VCaP (cell line): Measurements from ENCODE around the gene ABI3BP.

ENCODE experiments used
- H3K27ac ChIP-seq: fragments of 450-650 bp; 2 replicates; pipeline ENCODE4 v1.5.1; 2017
- TF ChIP-seq, protein P1 (sequence below): fragments of 450-650 bp; conservative IDR thresholded peaks from 2 replicates; pipeline ENCODE4 v1.5.1; 2017; ENCODE audit warnings: mild to moderate bottlenecking, moderate library complexity

ABI3BP gene

DNA sequence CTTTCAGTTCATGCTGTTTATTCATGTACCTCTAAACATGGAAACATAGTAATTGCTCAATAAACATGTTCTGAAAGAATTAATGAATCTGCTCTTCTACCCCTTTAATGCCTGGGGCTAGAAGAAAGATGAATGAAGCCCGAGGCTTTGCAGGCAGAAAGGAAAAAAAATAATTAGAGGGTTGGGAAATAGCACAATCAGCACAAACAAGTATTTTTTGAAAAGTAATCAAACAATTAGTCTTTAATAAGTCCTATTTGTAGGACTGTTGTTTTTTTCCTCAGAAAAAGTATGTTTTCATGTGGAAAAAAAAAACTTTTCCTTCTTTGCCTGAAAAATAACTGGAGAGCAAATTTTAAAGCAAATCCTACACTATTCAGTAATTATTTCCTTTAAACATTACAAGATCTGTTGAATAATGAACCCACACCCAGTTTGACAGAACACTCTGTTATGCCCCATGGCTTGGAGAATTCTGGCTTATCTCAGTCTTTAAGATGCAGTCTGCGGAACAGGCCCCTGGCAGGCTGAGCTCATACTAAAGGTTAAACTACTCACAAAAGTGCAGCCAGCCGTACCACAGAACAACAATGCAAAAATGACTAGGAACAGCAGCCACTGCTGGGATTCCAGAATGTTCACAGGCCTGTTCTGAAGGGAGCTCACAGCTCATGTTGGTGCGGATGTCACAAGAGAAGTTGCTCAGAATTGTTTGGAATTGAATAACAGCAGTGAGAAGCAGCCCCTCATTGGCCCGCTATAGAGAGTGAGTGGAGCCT is 79.2 kb downstream of the ABI3BP start:
- no peak overlapping the region for H3K27ac ChIP-seq

DNA sequence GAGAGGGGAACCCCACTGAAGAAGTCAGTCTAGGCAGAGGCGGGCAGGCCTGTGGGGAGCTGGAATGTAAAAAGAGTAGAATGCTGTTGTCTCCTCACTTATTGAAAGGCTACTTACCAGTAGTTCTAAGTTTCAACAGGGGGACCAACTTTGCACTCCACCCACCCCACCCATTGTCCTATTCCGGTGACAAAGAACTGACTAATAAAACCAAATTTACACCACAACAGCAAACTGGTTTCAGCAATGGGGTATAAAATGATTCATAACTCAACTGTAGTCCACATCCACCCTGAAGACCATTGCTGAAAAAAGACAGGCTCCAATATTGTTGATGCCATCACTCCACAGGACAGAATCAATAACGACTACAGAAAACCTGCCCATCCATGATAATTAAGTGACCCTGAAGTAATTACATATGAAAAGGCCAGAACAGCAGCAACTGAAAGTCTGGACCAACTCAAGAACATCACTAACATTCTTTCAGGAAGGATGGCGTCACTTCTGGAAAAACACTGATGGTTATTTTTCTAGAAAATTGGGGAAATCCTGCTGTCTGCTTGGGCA is 80.2 kb downstream of the ABI3BP start:
- TF ChIP-seq, protein P1, sequence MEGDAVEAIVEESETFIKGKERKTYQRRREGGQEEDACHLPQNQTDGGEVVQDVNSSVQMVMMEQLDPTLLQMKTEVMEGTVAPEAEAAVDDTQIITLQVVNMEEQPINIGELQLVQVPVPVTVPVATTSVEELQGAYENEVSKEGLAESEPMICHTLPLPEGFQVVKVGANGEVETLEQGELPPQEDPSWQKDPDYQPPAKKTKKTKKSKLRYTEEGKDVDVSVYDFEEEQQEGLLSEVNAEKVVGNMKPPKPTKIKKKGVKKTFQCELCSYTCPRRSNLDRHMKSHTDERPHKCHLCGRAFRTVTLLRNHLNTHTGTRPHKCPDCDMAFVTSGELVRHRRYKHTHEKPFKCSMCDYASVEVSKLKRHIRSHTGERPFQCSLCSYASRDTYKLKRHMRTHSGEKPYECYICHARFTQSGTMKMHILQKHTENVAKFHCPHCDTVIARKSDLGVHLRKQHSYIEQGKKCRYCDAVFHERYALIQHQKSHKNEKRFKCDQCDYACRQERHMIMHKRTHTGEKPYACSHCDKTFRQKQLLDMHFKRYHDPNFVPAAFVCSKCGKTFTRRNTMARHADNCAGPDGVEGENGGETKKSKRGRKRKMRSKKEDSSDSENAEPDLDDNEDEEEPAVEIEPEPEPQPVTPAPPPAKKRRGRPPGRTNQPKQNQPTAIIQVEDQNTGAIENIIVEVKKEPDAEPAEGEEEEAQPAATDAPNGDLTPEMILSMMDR = no peak

More for the DNA sequence above, 79.2 kb downstream of the ABI3BP start:
- TF ChIP-seq, protein P1 = no peak

DNA sequence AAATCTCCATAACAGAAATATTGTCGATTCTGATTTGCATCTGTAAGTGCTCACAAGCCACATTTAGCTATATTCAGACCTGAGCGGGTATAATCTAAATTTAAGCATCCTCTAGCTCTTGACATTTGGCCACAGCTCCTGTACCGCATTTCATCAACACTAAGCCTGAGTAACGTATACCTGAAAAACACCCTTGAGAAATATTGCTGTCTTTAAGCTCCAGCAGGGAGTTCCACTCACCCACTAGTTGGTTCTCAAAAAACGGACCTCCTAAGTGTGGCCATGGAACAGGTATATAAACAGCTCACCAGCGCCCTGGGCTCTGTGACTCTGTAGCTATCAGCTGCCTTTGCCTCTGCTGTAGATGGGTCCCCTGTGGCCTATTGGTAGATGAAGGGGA is 80.7 kb downstream of the ABI3BP start:
- TF ChIP-seq, protein P1 = no peak
- no peak overlapping the region for H3K27ac ChIP-seq

More for the DNA sequence above, 80.2 kb downstream of the ABI3BP start:
- no peak overlapping the region for H3K27ac ChIP-seq

DNA sequence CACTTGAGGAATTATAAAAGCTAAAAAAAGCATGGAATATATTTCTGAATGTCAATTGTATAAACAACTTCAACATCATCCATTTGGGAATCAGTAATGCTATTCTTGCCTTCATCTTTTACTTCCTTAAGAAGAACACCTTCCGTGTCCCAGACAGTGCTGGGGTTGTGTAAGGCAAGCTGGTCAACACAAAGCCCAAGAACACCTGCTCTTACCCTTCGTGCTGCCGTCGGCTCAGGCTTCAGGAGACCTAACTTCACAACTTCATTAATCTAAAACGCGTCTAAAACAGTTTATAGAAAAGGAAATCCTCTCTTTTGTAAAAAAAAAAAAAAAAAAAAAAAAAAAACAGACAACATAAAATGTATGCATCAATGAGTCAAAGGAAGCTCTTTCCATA is 81.3 kb downstream of the ABI3BP start:
- TF ChIP-seq, protein P1 = no peak
- H3K27ac ChIP-seq = no peak overlapping the region

DNA sequence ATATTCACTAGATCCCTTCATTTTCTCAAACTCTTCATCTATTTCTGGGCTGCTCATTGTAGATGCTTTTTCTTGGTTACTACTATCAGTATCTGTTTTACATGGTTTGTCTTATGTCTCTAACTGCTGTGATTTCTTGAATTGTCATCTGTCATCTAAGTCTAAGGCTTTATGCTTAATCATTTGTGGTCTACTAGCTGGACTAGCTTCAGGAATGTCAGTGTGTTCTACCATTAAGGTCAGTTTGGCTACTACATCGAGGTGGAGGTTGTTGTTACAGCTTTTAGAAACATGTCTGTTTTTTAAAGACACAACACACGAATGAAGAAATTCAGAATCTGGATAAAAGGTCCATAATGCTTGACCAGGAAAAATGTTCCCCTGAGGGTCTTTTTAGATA is 82.2 kb downstream of the ABI3BP start:
- TF ChIP-seq, protein P1 = no peak
- H3K27ac ChIP-seq = no peak overlapping the region

DNA sequence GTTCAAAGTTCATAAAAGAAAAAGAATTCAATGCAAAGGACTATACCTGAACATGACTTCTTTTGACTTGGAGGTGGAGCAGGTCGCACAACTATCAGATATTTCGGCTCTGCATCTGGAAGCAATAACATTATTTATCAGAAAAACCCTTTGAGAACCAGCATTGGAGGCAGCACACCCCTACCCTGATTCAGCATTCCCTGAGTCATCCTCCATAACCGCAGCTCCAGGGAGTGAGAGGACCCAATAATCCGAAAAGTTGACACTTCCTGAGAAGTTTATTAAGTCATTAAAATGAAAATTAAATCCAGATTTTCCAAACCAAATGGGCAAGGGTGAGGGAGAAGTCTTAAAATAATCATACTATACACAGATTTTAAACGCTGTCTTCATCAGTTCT is 90.6 kb downstream of the ABI3BP start:
- H3K27ac ChIP-seq = no peak overlapping the region
- TF ChIP-seq, protein P1 = no peak

DNA sequence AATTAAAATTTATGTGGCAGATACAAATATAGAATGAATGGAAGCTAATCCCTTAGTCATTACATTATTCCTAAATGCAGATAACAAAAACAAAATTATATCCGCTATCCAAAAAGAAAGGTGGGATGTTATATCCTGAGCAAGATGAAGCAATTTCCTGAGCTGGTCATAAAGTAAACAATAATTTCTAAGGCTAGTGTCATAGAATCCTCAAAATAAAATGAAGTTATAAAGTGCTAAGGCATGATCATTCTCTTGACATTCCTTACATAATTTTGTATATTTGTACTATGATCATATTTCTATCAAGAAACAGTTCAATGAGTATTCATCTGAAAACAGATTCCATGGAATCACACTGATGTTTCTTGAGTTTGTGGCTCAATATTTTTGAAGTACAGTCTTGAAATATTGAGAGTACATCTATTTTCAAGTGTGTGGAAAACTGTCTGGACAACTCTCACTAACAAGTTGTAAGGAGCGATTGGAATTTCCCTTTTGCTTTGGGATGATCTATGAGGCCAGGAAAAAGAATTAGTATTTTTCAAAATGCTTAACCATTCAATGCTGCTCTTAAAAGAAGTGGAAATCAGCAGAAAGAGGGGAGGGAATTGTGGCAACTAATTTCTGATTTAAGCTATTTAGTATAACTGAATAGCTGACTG is 92.4 kb downstream of the ABI3BP start:
- TF ChIP-seq, protein P1 = no peak
- H3K27ac ChIP-seq = no peak overlapping the region
